Subcutaneous adipose tissue (tissue), 4 donors: ENCODE data around the gene HUS1. TPM values are rescaled to one million over a fixed set of nuclear protein-coding genes. Genes with fewer than 3 reads are reported as not detected.

Experiments
- CTCF ChIP-seq: fragments of 450-650 bp; IDR thresholded peaks from one replicate; pipeline ENCODE4 v1.5.1; 2016; ENCODE audit warnings: low read depth, mild to moderate bottlenecking, control low read depth, antibody characterized with exemption, moderate library complexity
- total RNA-seq, 4 donors: library from RNA; depleted of rRNA; stranded (reverse); fragments of >200 nt; gene quantifications; one replicate each; pipeline ENCODE4 v1.1.0, GENCODE V29; 2016

HUS1 gene
- 10 to 100 TPM; 51.5 to 54.7 (median 53.1) TPM for total RNA-seq

- TF ChIP-seq CTCF, result no peak
Measured at GRCh38 chr7:47979145-47979831, at the start of gene HUS1. TSS of gene HUS1 (minus strand) at chr7:47979615. CDS start at chr7:47979519, 96 bp downstream.

GRCh38 chr7:48028938-48029337 lies 49.5 kb upstream of the HUS1 start, which contains the start of gene SUN3:
TSS of gene SUN3 (minus strand) at chr7:48029107. CDS start at chr7:48028938, 169 bp downstream.
- TF ChIP-seq CTCF, result no peak

- TF ChIP-seq CTCF, result no peak
Measured at GRCh38 chr7:48025624-48026023, 46.2 kb upstream of the HUS1 start.

GRCh38 chr7:48017674-48018073 lies 38.3 kb upstream of the HUS1 start:
- no peak for TF ChIP-seq CTCF

- no peak for TF ChIP-seq CTCF
Measured at GRCh38 chr7:48016641-48017040, 37.2 kb upstream of the HUS1 start.

GRCh38 chr7:48011951-48012350 lies 32.5 kb upstream of the HUS1 start:
- no peak for TF ChIP-seq CTCF

GRCh38 chr7:48011323-48011722 lies 31.9 kb upstream of the HUS1 start:
- no peak for TF ChIP-seq CTCF
